Lower lobe of right lung (tissue), 2 donors: ENCODE measurements around the gene LYG1. TPM values are rescaled to one million over a fixed set of nuclear protein-coding genes. Genes with fewer than 3 reads are reported as not detected.

Experiments used
- ATAC-seq, 2 donors: fragments of 200-7000 bp; cut with Tn5 transposase; one replicate each; pipeline ENCODE4 v1.9.1; 2020 to 2022; ENCODE audit warnings: mild to moderate bottlenecking in 2 of 2, moderate library complexity in 2 of 2
- DNase-seq: peaks from one replicate; pipeline ENCODE4 v3.0.0-alpha.2; 2020
- H3K27ac ChIP-seq: fragments of 200-600 bp; one replicate; pipeline ENCODE4 v1.8.0; 2022
- H3K27me3 ChIP-seq: fragments of 200-600 bp; one replicate; pipeline ENCODE4 v1.8.0; 2022; ENCODE audit warnings: low read depth
- H3K36me3 ChIP-seq: fragments of 200-600 bp; one replicate; pipeline ENCODE4 v1.8.0; 2022; ENCODE audit warnings: mild to moderate bottlenecking
- H3K4me1 ChIP-seq: fragments of 200-600 bp; one replicate; pipeline ENCODE4 v1.8.0; 2022
- H3K4me3 ChIP-seq: fragments of 200-600 bp; one replicate; pipeline ENCODE4 v1.8.0; 2022; ENCODE audit warnings: mild to moderate bottlenecking
- H3K9me3 ChIP-seq: fragments of 200-600 bp; one replicate; pipeline ENCODE4 v1.8.0; 2022
- CTCF ChIP-seq: fragments of 200-600 bp; IDR thresholded peaks from one replicate; pipeline ENCODE4 v1.8.0; 2022; ENCODE audit warnings: antibody characterized with exemption, mild to moderate bottlenecking
- intact Hi-C: fragments of 100-400 bp; cut with DNase I; formaldehyde crosslinking; loops from one replicate; pipeline ENCODE4 v1.11.0; 2022
- total RNA-seq: library from RNA; stranded (reverse); fragmentation: NEBNext Ultra II Directional; extraction: Animal tissue kit (Norgen Biotek cat#: 25700); gene quantifications from one replicate; pipeline ENCODE4 v1.2.1, GENCODE V29; 2021
- donor health status: DM: no; HTN: yes; CAD: no; lungs with severe emphysema.

LYG1 gene
- total RNA-seq, 1 donor from 2014 or later: 1.0 TPM

GRCh38 chr2:99259465-99259864, 41.5 kb downstream of the LYG1 start:
- H3K9me3 ChIP-seq: no peaks in the 10 kb centered on the region
- H3K36me3 ChIP-seq: no peaks in the 10 kb centered on the region
- no peaks in the 10 kb centered on the region for H3K4me1 ChIP-seq
- ATAC-seq: no peak
- TF ChIP-seq CTCF: no peak
- no peak overlapping the region for H3K27ac ChIP-seq
- no peak overlapping the region for H3K4me3 ChIP-seq
- intact Hi-C loops: no loop called here
- DNase-seq: no peak
- no peaks in the 10 kb centered on the region for H3K27me3 ChIP-seq

- ATAC-seq: no peak
Measured at GRCh38 chr2:99256677-99257076, 44.3 kb downstream of the LYG1 start.

GRCh38 chr2:99255491-99256318, 45.3 kb downstream of the LYG1 start, which contains the start of gene LYG2:
Gene LYG2 (minus strand): TSS chr2:99255666. CDS start chr2:99254260, 1,406 bp downstream.
- Histone ChIP-seq H3K36me3 (no peaks in the 10 kb centered on the region), H3K4me3 (no peak within 1 kb of the TSS), H3K27ac (no peak within 1 kb of the TSS), H3K9me3 (no peaks in the 10 kb centered on the region), H3K4me1 (no peaks in the 10 kb centered on the region), H3K27me3 (no peaks in the 10 kb centered on the region)
- no peak for TF ChIP-seq CTCF
- DNase-seq: no peak
- intact Hi-C loops: no loop called here
- no peak for ATAC-seq

More at GRCh38 chr2:99256677-99257076, 44.3 kb downstream of the LYG1 start:
- Histone ChIP-seq H3K9me3 (no peaks in the 10 kb centered on the region), H3K4me1 (no peaks in the 10 kb centered on the region), H3K4me3 (no peak overlapping the region), H3K36me3 (no peaks in the 10 kb centered on the region), H3K27me3 (no peaks in the 10 kb centered on the region), H3K27ac (no peak overlapping the region)
- intact Hi-C loops: no loop called here
- DNase-seq: no peak
- TF ChIP-seq CTCF: no peak

- ATAC-seq: no peak
- no peak for TF ChIP-seq CTCF
- intact Hi-C loops: no loop called here
Measured at GRCh38 chr2:99249951-99250350, 51.0 kb downstream of the LYG1 start.

GRCh38 chr2:99242151-99242550, 58.8 kb downstream of the LYG1 start:
- no peaks in the 10 kb centered on the region for H3K27me3 ChIP-seq
- no peaks in the 10 kb centered on the region for H3K36me3 ChIP-seq
- H3K9me3 ChIP-seq: no peaks in the 10 kb centered on the region
- TF ChIP-seq CTCF: no peak
- no peak for DNase-seq
- no peak overlapping the region for H3K27ac ChIP-seq
- no peaks in the 10 kb centered on the region for H3K4me1 ChIP-seq
- no peak for ATAC-seq
- intact Hi-C loops: no loop called here
- H3K4me3 ChIP-seq: no peak overlapping the region

More at GRCh38 chr2:99249951-99250350, 51.0 kb downstream of the LYG1 start:
- Histone ChIP-seq H3K27me3 (no peaks in the 10 kb centered on the region), H3K27ac (no peak overlapping the region), H3K4me1 (no peaks in the 10 kb centered on the region), H3K9me3 (no peaks in the 10 kb centered on the region), H3K36me3 (no peaks in the 10 kb centered on the region), H3K4me3 (no peak overlapping the region)
- DNase-seq: no peak
